SK-N-SH (cell line): ENCODE results near the gene DENND2A. TPM values are rescaled to one million over a fixed set of nuclear protein-coding genes. Genes with fewer than 3 reads are reported as not detected.
"Not testable (repeated sequence)": the region's sequence is repeated elsewhere in the genome, so short reads cannot be mapped to it uniquely, and the experiment has no call there.

ENCODE experiments used
- CTCF ChIA-PET: fragments of 300-600, 350-600 bp; formaldehyde crosslinking; extraction: SDS; loops from one replicate; lab custom pipeline; 2021; lab: Yijun Ruan, JAX
- POLR2A ChIA-PET: fragments of 350-600 bp; sonication (Branson Sonifier 250); formaldehyde crosslinking; extraction: SDS; loops from one replicate; lab custom pipeline; 2020; ENCODE audit warnings: antibody characterized with exemption, inconsistent platforms; lab: Yijun Ruan, JAX
- DNase-seq: peaks from one replicate; pipeline ENCODE4 v3.0.0; 2012
- H2AFZ ChIP-seq: fragments of 200-600 bp; sonication (generic); 2 replicates; pipeline ENCODE4 v1.8.1; 2016; ENCODE audit warnings: antibody characterized with exemption, mild to moderate bottlenecking, low read depth
- H3F3A ChIP-seq: fragments of 200-600 bp; sonication (generic); replicated peaks from 2 replicates; pipeline ENCODE3; 2016; ENCODE audit warnings: antibody characterized with exemption, mild to moderate bottlenecking; ENCODE audit not compliant: insufficient read depth
- H3K27ac ChIP-seq, 2 experiments: fragments of 200-500 bp in 1 of 2; fragments of 200-600 bp in 1 of 2; sonication (Bioruptor generic) in 1 of 2; sonication (generic), shearing (Covaris generic) in 1 of 2; 2 replicates each; pipeline versions ENCODE4 v1.5.1 to v1.6.1; 2014 to 2016; ENCODE audit warnings: low read depth in 2 of 2, inconsistent platforms in 1 of 2, low read length in 1 of 2, mild to moderate bottlenecking in 1 of 2, mixed read lengths in 1 of 2
- H3K27me3 ChIP-seq: fragments of 200-600 bp; sonication (generic), shearing (Covaris generic); 2 replicates; pipeline ENCODE4 v1.6.1; 2016; ENCODE audit warnings: mixed run types; ENCODE audit not compliant: insufficient read depth
- H3K36me3 ChIP-seq, 2 experiments: fragments of 200-500 bp in 1 of 2; fragments of 200-600 bp in 1 of 2; sonication (Bioruptor generic) in 1 of 2; sonication (generic) in 1 of 2; replicated peaks in 1 of 2; 2 replicates each; pipeline versions ENCODE3 to v1.5.1; 2014 to 2016; ENCODE audit warnings: low read length in 1 of 2, mild to moderate bottlenecking in 1 of 2; ENCODE audit not compliant: insufficient read depth in 2 of 2, control insufficient read depth in 1 of 2
- H3K4me1 ChIP-seq, 2 experiments: fragments of 200-500 bp in 1 of 2; fragments of 200-600 bp in 1 of 2; sonication (Bioruptor generic) in 1 of 2; sonication (generic), shearing (Covaris generic) in 1 of 2; 2 replicates each; pipeline versions ENCODE4 v1.5.1 to v1.6.1; 2014 to 2016; ENCODE audit warnings: low read depth in 1 of 2, low read length in 1 of 2, mixed run types in 1 of 2; ENCODE audit not compliant: insufficient read depth in 2 of 2, control insufficient read depth in 1 of 2
- H3K4me2 ChIP-seq: fragments of 200-600 bp; sonication (generic), shearing (Covaris generic); 2 replicates; pipeline ENCODE4 v1.6.1; 2017; ENCODE audit warnings: mixed run types
- H3K4me3 ChIP-seq, 2 experiments: fragments of 200-500 bp in 1 of 2; fragments of 200-600 bp in 1 of 2; sonication (Bioruptor generic) in 1 of 2; sonication (generic), shearing (Covaris generic) in 1 of 2; 2 replicates each; pipeline versions ENCODE4 v1.5.1 to v1.8.1; 2014 to 2016; ENCODE audit warnings: low read depth in 2 of 2, inconsistent platforms in 1 of 2, low read length in 1 of 2, mild to moderate bottlenecking in 1 of 2, mixed read lengths in 1 of 2, moderate library complexity in 1 of 2
- H3K79me2 ChIP-seq: fragments of 200-600 bp; sonication (generic); 2 replicates; pipeline ENCODE4 v1.8.1; 2017; ENCODE audit warnings: mild to moderate bottlenecking; ENCODE audit not compliant: insufficient read depth
- H3K9ac ChIP-seq: fragments of 200-600 bp; sonication (generic); 2 replicates; pipeline ENCODE4 v1.6.1; 2017; ENCODE audit warnings: mixed run types
- H3K9me2 ChIP-seq: fragments of 200-600 bp; sonication (generic); 2 replicates; pipeline ENCODE4 v1.6.1; 2017; ENCODE audit warnings: mixed run types
- H3K9me3 ChIP-seq: fragments of 200-600 bp; sonication (generic); 2 replicates; pipeline ENCODE4 v1.6.1; 2017; ENCODE audit warnings: mixed run types, mild to moderate bottlenecking, moderate library complexity
- H4K20me1 ChIP-seq: fragments of 200-600 bp; sonication (generic); 2 replicates; pipeline ENCODE4 v1.6.1; 2017; ENCODE audit warnings: mild to moderate bottlenecking, mixed run types; ENCODE audit not compliant: insufficient read depth
- CHD2 ChIP-seq: fragments of 150-350 bp; IDR thresholded peaks from 2 replicates; pipeline ENCODE4 v1.6.1; 2018; ENCODE audit warnings: low read length; ENCODE audit not compliant: partially characterized antibody
- EP300 ChIP-seq, 2 experiments: IDR thresholded peaks; 2 replicates each; pipeline versions ENCODE4 v1.4.0 to v1.6.1; 2012; ENCODE audit warnings: borderline replicate concordance in 1 of 2, low read depth in 1 of 2, low read length in 1 of 2
- FOSL2 ChIP-seq: IDR thresholded peaks from 2 replicates; pipeline ENCODE4 v1.4.0; 2012; ENCODE audit warnings: low read depth, mild to moderate bottlenecking, moderate library complexity, borderline replicate concordance
- GATA2 ChIP-seq: sonication (generic); formaldehyde crosslinking; IDR thresholded peaks from 2 replicates; pipeline ENCODE4 v1.5.0; 2020; ENCODE audit warnings: mild to moderate bottlenecking, missing genetic modification reagents
- MEF2A ChIP-seq: IDR thresholded peaks from 2 replicates; pipeline ENCODE4 v1.4.0; 2012; ENCODE audit warnings: low read depth, borderline replicate concordance
- NFIC ChIP-seq: IDR thresholded peaks from 2 replicates; pipeline ENCODE4 v1.4.0; 2012; ENCODE audit warnings: borderline replicate concordance
- NRF1 ChIP-seq: IDR thresholded peaks from 2 replicates; pipeline ENCODE4 v1.6.1; 2012; ENCODE audit warnings: low read depth, mild to moderate bottlenecking, low read length
- RAD21 ChIP-seq: IDR thresholded peaks from 2 replicates; pipeline ENCODE4 v1.6.1; 2012; ENCODE audit warnings: mild to moderate bottlenecking, low read length
- RCOR1 ChIP-seq: fragments of 150-350 bp; IDR thresholded peaks from 2 replicates; pipeline ENCODE4 v1.6.1; 2017; ENCODE audit warnings: antibody characterized with exemption, low read length
- SIN3A ChIP-seq: IDR thresholded peaks from 2 replicates; pipeline ENCODE4 v1.6.1; 2012; ENCODE audit warnings: low read depth, mild to moderate bottlenecking, low read length, moderate library complexity, borderline replicate concordance
- SMC3 ChIP-seq: IDR thresholded peaks from 2 replicates; pipeline ENCODE4 v1.6.1; 2012; ENCODE audit warnings: low read depth, low read length, improper control_type of control experiment
- YY1 ChIP-seq: IDR thresholded peaks from 2 replicates; pipeline ENCODE4 v1.4.0; 2012; ENCODE audit warnings: low read depth, mild to moderate bottlenecking
- WGBS: methylation state at CpG from one replicate; pipeline ENCODE4 v1.1.6; 2017; ENCODE audit warnings: low lambda C conversion rate; 5-methylcytosine and 5-hydroxymethylcytosine counted together
- polyA plus RNA-seq, 3 experiments: library from polyadenylated mRNA; depleted of rRNA; stranded (reverse); fragments of >200 nt; gene quantifications; 2 replicates each; pipeline ENCODE4 v1.2.3, GENCODE V29; 2012

Gene DENND2A
- polyA plus RNA-seq, 1 of the 3 experiments (the other 2 are of a cell fraction) = 3.5 TPM

GRCh38 chr7:140537750-140538482 is 102.7 kb downstream of the DENND2A start:
- H3K9me2 ChIP-seq = no peaks in the 10 kb centered on the region
- TF ChIP-seq SMC3 = no peak
- TF ChIP-seq RAD21 = no peak
- no peak for TF ChIP-seq SIN3A
- no peak for TF ChIP-seq NRF1
- no peak for TF ChIP-seq FOSL2
- TF ChIP-seq NFIC = no peak
- TF ChIP-seq RCOR1 = no peak
- no peak for TF ChIP-seq GATA2 (CRISPR knock-in tag)
- TF ChIP-seq MEF2A = no peak
- POLR2A ChIA-PET = no interaction called here
- no peak overlapping the region for H3K4me3 ChIP-seq
- no peaks in the 10 kb centered on the region for H4K20me1 ChIP-seq
- CTCF ChIA-PET = interaction anchor here (0.6 to 5.7 kb wide), 6 partner anchors 18 to 115 kb away, joined by 3 to 39 read pairs (median 5); no protein-coding TSS in a partner anchor
- no peak overlapping the region for H3K4me2 ChIP-seq
- H3K79me2 ChIP-seq = no peaks in the 10 kb centered on the region
- H3F3A ChIP-seq = peaks cover 14% of the 10 kb centered on the region
- H3K9ac ChIP-seq = no peak overlapping the region
- WGBS = 96% methylated on average over 12 of the region's 12 CpGs
- no peak overlapping the region for H2AFZ ChIP-seq
- no peak overlapping the region for H3K27ac ChIP-seq
- no peak for DNase-seq
- peaks cover 8 to 20% of the 10 kb centered on the region in 2 experiments; a peak in 3 of 4 replicates for H3K4me1 ChIP-seq
- H3K36me3 ChIP-seq = no peaks in the 10 kb centered on the region
- no peaks in the 10 kb centered on the region for H3K27me3 ChIP-seq
- H3K9me3 ChIP-seq = no peaks in the 10 kb centered on the region

DNA sequence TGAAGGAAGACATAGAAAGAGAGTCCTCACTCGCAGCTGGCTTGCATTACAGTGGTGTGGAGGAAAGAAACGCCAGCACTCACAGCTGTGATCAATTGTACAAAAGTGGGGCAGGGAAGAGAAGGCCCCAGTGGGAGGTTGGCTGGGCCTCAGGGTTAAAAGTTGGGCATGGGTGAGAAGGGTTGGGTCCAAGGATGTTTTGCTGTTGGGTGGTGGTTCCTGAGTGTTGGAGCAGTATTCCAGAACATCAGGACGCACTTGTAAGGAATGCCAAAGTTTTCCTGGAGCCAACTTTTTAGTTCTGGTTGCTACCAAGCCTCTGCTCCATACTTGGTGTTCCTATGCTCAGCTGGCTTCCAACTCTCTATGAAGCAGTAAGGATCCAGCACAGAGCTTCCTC is 105.9 kb downstream of the DENND2A start:
- Histone ChIP-seq H3K4me3 (no peak overlapping the region), H3K4me2 (no peak overlapping the region), H3K27me3 (no peaks in the 10 kb centered on the region), H3F3A (no peaks in the 10 kb centered on the region), H3K4me1 (no peaks in the 10 kb centered on the region), H4K20me1 (no peaks in the 10 kb centered on the region), H3K9me2 (no peaks in the 10 kb centered on the region), H2AFZ (no peak overlapping the region), H3K36me3 (no peaks in the 10 kb centered on the region), H3K27ac (no peak overlapping the region), H3K9ac (no peak overlapping the region), H3K9me3 (no peaks in the 10 kb centered on the region), H3K79me2 (no peaks in the 10 kb centered on the region)
- POLR2A ChIA-PET = no interaction called here
- WGBS = 60% methylated on average over 3 of the region's 3 CpGs
- TF ChIP-seq YY1 = no peak
- CTCF ChIA-PET = interaction anchor here (1.5 to 5.7 kb wide), 3 partner anchors 17 to 480 kb away, joined by 3 to 39 read pairs (median 31); partner anchors contain the start of gene MRPS33
- DNase-seq = no peak

- CTCF ChIA-PET = interaction anchor here (1.5 to 5.7 kb wide), 4 partner anchors 16 to 481 kb away, joined by 3 to 39 read pairs (median 18); partner anchors contain the start of gene MRPS33
Measured at GRCh38 chr7:140533394-140533872, 107.2 kb downstream of the DENND2A start.

DNA sequence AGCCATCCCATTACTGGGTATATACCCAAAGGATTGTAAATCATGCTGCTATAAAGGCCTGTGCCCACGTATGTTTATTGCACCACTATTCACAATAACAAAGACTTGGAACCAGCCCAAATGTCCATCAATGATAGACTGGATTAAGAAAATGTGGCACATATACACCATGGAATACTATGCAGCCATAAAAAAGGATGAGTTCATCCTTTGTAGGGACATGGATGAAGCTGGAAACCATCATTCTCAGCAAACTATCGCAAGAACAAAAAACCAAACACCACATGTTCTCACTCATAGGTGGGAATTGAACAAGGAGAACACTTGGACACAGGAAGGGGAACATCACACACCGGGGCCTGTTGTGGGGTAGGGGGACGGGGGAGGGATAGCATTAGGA is 111.2 kb downstream of the DENND2A start:
- H3K4me1 ChIP-seq, H3F3A ChIP-seq, POLR2A ChIA-PET, H3K9ac ChIP-seq, H3K36me3 ChIP-seq, H3K79me2 ChIP-seq, H3K27ac ChIP-seq, H3K27me3 ChIP-seq, H3K4me3 ChIP-seq, H3K4me2 ChIP-seq, H3K9me2 ChIP-seq, H3K9me3 ChIP-seq, CTCF ChIA-PET, H4K20me1 ChIP-seq, H2AFZ ChIP-seq, DNase-seq: not testable (repeated sequence)
- WGBS = 80% methylated on average over 4 of the region's 4 CpGs

More at GRCh38 chr7:140533394-140533872, 107.2 kb downstream of the DENND2A start:
- Histone ChIP-seq H3K9ac (no peak overlapping the region), H4K20me1 (no peaks in the 10 kb centered on the region), H3K27me3 (no peaks in the 10 kb centered on the region)
- DNase-seq = no peak
- 84% methylated on average over 13 of the region's 13 CpGs for WGBS
- TF ChIP-seq MEF2A (no peak), CHD2 (no peak), EP300 (IDR thresholded peaks at IDR 0.05; ENCODE audit: borderline replicate concordance in 1 of 2, low read depth in 1 of 2, low read length in 1 of 2) (no peak), YY1 (no peak)
- TF ChIP-seq, all 33 proteins: peak for 0
- no peaks in the 10 kb centered on the region for H3K36me3 ChIP-seq
- no peak overlapping the region for H3K4me3 ChIP-seq
- H3K4me1 ChIP-seq = no peaks in the 10 kb centered on the region
- POLR2A ChIA-PET = no interaction called here
- H3K4me2 ChIP-seq = no peak overlapping the region
- no peak overlapping the region for H2AFZ ChIP-seq
- no peaks in the 10 kb centered on the region for H3K79me2 ChIP-seq
- H3K9me3 ChIP-seq = no peaks in the 10 kb centered on the region
- H3K9me2 ChIP-seq = no peaks in the 10 kb centered on the region
- no peaks in the 10 kb centered on the region for H3F3A ChIP-seq
- no peak overlapping the region for H3K27ac ChIP-seq
